ENCODE measurements around the gene SERTAD3.
A peak's percentile ranks its signal among the peaks of the same experiment; 100 is the strongest.

DNA sequence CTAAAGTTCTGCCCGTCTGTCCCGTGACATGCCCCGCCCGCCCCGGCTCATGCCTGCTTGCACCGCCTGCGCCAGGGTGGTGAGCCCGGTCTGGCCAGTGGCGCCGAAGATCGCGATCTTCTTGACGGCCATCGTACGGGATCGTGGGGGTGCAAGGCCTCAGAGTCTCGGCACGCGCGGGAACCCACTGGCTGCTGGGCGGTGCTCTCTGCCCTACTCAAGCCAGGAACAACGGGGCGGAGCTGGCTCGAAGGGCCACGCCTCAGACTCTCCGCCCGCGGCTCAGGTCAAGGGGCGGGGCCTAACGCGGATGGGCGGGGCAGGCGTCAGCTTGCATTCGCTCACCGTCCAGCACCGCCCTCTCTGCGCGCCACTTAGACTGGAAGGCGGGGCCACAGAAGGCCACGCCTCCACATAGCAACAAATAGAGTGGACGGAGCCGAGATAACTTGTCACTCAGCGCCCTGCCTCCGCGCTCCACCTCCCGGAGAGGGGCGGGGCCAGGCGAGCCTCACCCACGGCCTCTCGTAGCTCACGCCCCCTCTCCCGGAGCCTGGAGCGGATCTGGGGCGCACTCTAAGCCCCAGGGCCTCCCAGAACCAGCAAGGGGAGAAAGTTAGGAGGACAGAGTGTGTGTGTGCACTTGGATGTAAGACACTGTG lies 21.6 kb upstream of the SERTAD3 start, which contains the start of gene BLVRB:
- TF ChIP-seq CTCF (IDR thresholded peaks at IDR 0.05; ENCODE audit: control extremely low read depth in 1 of 3, insufficient read depth in 1 of 3, low read depth in 1 of 3, low read length in 3 of 3) (no peak), CREB1 (IDR thresholded peaks at IDR 0.05) (peak; percentile 65; the same call in 1 of the 2 replicates), EP300 (IDR thresholded peaks at IDR 0.05; ENCODE audit: borderline replicate concordance in 1 of 2, low read depth in 2 of 2, low read length in 2 of 2) (no peak), NRF1 (IDR thresholded peaks at IDR 0.05; ENCODE audit: low read depth, low read length) (no peak), TEAD4 (IDR thresholded peaks at IDR 0.05; ENCODE audit: low read depth, low read length) (no peak), FOSL1 (IDR thresholded peaks at IDR 0.05; ENCODE audit: insufficient read depth, low read depth, low read length) (no peak), TAF1 (IDR thresholded peaks at IDR 0.05; ENCODE audit: low read depth, low read length) (0 out of 2 replicates have a peak, but pooled peaks have one; percentile 24), TAF7 (optimal IDR thresholded peaks at IDR 0.05; ENCODE audit: borderline replicate concordance, low read depth, low read length) (no peak), POLR2AphosphoS5 (IDR thresholded peaks at IDR 0.05; ENCODE audit: low read depth, low read length) (no peak)
